COLO668 (cell line): ENCODE data around the gene C7orf33.
"Not testable (repeated sequence)": the region's sequence is repeated elsewhere in the genome, so short reads cannot be mapped to it uniquely, and the experiment has no call there.

Source experiments
- DNase-seq: peaks from one replicate; lab custom pipeline; 2025; ENCODE audit not compliant: unreplicated experiment; lab: John Stamatoyannopoulos, UW

Gene C7orf33, protein sequence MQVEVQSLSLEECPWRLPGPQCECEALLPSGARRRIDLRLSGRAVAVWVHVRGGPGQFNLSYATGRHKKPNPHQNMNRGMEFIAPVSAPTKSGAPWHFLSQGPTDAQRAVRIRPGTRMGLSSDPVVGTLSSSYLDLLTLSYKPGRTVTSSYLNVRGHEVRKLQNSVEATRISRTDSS

GRCh38 chr7:148590471-148590870, at the start of gene C7orf33:
TSS of gene C7orf33 (plus strand) at chr7:148590766. CDS start at chr7:148590926, 160 bp downstream.
- DNase-seq = no peak

DNA sequence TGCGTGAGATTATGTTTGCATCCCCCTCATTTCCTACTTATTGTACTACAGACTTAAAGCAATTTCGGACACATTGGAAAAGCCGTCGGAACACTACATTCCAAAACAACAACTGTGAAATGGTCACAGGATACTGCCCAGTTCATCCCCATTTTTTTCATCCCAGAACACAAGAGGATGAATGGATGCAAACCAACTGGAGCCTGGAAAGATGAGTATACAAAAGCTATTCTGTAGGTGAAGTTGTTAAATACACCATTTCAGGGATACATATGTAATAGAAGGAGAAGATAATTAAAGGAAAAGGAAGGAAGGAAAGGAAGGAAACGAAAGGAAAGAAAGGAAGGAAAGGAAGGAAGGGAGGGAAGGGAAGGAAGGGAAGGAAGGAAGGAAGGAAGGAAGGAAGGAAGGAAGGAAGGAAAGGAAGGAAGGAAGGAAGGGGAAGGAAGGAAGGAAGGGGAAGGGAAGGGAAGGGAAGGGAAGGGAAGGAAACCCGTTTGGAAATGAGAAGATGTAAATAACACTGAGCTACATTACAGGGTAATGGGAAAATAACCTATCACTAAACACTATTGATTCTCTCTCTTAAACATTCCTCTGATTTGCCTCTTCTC, 48.6 kb upstream of the C7orf33 start:
- no peak for DNase-seq

- DNase-seq = no peak
Observed at GRCh38 chr7:148543302-148543701, 47.3 kb upstream of the C7orf33 start.

DNA sequence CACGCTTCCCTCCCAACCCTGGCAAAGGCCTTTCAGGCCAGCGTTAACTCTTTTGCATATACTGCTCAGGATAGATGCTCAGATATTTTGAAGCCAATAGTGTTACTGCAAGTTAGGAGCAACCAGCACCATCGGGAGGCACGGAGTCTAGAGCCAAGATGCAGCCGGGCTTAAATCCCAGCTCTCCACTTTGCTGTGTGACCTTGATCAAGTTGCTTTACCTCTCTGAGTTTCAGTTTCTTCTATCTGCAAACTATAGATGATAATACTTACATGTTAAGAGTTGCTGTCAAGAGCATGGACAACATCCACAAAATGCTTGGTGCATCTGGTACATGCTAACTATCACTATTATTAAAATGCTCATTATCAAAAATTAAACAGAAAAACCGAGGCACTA, 45.4 kb upstream of the C7orf33 start:
- no peak for DNase-seq

DNA sequence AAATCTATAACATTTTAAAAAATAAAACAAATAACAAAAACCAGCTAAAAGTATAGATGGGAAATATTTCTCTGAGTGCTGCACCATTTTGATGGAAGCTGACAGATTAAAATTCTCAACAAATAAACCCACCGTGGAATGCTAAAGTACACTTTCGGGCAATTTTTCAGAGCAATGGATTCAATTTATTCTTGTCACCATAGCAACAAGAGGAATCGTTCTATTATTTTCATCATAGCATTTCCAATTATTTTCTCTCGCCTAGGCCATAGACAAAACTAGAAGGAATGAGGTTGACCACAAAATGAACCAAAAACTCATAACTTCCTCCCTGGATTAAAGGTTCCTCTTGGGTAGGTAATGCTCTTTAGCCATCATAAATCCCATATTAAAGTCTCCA, 44.6 kb upstream of the C7orf33 start:
- DNase-seq = no peak

DNA sequence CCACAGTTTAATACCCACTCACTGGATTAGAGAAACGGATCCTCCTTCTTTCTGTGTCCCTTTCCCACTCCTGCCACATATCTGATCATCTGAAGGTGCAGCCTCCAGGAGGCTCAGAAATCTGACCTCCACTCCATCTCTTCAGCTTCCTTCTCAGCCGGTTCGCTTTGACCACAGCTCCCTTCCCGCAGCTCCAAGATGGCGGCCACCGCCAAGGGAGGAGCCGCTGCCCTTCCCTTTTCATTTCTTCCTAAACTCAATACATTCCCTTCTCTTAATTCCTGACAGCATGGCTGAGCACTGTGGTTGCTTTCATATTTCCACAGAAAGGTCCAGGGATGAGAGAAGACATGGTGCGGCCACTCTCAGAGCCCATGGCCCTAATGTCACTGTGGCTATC, 43.7 kb upstream of the C7orf33 start:
- no peak for DNase-seq

GRCh38 chr7:148547951-148548350, 42.6 kb upstream of the C7orf33 start:
- DNase-seq = no peak

DNA sequence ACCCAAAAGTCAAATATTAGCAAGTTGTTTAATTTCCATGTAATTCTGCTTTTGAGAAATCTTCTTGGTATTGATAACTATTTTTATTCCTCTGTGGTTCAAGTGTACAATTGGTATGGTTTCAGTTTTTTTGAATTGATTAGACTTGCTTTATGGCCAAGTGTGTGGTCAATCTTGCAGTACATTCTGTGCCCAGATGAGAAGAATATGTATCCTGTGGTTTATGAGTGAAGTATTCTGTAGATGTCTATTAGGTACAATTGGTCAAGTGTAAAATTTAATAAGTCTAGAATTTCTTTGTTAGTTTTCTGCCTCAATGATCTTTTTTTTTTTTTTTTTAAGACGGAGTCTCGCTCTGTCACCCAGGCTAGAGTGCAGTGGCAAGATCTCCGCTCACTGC, 36.6 kb upstream of the C7orf33 start:
- no peak for DNase-seq

- no peak for DNase-seq
Observed at GRCh38 chr7:148556892-148557291, 33.7 kb upstream of the C7orf33 start.

- DNase-seq = no peak
Observed at GRCh38 chr7:148558914-148559313, 31.7 kb upstream of the C7orf33 start.

GRCh38 chr7:148561099-148561498, 29.5 kb upstream of the C7orf33 start:
- DNase-seq = no peak

DNA sequence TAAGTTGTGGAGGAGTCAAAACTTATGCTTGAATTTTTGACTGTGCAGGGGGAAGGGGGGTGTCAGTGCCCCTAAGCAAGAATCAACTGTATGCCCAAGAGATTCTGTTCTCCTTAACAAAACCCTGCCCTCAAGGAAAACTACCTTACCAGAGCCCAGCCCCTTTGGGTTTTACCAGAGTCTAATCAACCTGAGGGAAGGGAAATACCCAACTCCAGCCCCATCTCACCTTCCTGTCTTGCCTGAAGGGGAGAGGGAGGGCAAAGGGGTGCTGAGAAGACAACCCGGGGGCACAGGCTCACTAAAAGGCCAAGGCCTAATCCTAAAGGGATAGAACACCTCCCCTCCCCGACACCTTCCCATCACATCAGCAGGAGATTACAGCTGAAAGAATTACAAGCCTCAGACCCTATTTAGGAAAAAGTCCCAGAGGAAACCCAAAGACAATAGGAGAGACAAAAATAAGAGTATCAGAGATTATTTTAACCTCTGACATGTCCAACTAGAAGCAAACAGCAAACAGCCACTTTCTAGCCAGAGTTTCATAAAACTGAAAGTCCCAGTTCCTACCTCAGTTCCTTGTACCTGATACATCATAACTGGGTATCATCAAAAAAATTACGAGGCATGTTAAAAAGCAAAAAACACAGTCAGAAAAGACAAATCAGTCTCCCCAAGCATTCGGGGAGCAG, 26.8 kb upstream of the C7orf33 start:
- no peak for DNase-seq

GRCh38 chr7:148564275-148564951, 26.2 kb upstream of the C7orf33 start:
- DNase-seq = not testable (repeated sequence)

DNA sequence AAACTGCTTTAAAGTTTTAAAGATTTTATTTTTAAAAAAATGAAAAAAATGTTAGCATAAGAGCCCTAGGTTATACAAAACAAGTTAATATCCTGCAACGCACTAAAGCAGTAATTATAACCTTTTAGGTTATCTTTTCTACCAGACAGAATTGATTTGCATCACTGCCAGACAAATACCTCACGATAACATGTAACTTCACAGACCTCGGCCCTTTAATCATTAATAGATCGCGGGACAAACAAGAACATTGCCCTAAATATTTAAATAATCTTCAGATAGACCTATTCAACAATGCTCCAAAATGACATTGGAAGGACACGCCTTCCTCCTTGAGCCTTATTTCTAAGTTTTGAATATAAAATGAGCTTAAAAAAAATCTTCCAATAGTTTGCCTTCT, 23.8 kb upstream of the C7orf33 start:
- no peak for DNase-seq

DNA sequence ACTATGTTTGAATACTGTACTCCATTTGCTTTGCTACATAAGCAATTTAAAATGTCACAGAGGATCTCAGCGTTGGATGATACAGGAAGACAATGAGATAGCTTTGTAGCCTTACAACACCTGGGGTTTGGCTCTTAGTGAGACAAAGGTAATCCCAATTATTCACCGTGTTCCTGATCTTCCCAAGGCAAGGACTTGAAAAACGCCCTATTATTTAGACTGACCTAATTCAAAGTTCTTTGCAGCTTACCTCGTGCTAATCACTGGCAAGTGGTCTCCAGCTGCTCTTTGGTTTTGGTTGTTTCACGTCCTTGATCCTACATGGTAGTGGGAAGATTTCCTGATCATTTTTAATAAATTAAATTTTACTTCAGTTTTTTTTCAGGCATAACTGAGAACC, 23.0 kb upstream of the C7orf33 start:
- DNase-seq = no peak

- DNase-seq = no peak
Observed at GRCh38 chr7:148570510-148570909, 20.1 kb upstream of the C7orf33 start.

DNA sequence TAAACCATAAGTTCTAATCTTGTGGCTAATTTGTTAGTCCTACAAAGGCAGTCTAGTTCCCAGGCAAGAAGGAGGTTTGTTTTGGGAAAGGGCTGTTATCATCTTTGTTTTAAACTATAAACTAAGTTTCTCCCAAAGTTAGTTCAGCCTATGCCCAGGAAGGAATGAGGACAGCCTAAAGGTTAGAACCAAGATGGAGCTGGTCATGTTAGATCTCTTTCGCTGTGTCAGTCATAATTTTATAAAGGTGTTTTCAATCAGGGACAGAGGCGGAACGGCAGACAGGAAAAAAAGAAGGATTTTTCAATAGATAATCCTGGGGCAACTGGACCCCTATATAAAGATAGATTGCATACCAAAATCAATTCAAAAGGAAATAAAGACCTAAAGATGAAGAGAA, 19.6 kb upstream of the C7orf33 start:
- DNase-seq = not testable (repeated sequence)

- DNase-seq = no peak
Observed at GRCh38 chr7:148571381-148571780, 19.2 kb upstream of the C7orf33 start.

GRCh38 chr7:148572067-148572522, 18.5 kb upstream of the C7orf33 start:
- DNase-seq = no peak

GRCh38 chr7:148573581-148573980, 17.0 kb upstream of the C7orf33 start:
- DNase-seq = not testable (repeated sequence)

DNA sequence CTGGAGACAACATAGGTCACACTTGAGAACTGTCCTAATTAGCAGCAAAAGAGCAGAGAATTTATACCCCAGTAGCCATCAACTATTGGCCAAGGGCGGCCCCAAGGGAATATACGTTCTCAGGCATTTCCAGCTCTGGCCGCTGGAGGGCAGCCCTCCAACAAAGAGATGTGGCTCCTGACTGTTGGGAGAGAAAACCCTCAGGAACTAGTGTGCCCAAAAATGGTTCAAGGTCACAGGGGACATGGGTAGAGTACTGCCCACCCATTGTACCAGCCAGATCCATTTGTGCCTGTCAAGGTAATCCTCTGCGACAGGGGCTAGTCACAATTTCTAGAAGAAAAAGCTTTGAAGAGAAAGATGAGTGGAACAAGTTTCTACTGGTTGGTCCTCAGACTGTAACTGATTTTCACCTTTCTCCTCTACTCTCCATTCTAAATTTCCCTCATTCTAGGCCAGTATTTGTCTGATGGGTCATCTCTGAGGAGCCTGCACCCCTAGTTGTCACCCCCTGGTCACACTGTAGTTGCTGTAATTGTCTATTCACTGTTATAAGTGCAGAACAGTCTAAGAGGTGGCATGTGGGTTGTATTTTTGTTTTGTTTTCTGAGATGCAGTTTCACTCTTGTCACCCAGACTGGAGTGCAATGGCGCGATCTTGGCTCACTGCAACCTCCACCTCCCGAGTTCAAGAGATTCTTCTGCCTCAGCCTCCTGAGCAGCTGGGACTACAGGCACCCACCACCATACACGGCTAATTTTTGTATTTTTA, 14.7 kb upstream of the C7orf33 start:
- peak; percentile 62 for DNase-seq
